HG03045 (cell line): ENCODE results near the gene SINHCAF.

ENCODE experiments used
- ATAC-seq: cut with Tn5 transposase; IDR thresholded peaks from one replicate; pipeline ENCODE4 v1.9.1; 2021; ENCODE audit warnings: mild to moderate bottlenecking, moderate library complexity; ENCODE audit not compliant: unreplicated experiment

The SINHCAF gene

GRCh38 chr12:31234955-31235867 lies 90.7 kb downstream of the SINHCAF start:
- no peak for ATAC-seq

GRCh38 chr12:31234053-31234840 lies 91.7 kb downstream of the SINHCAF start:
- no peak for ATAC-seq

- ATAC-seq, result no peak
These were observed 92.8 kb downstream of the SINHCAF start for GRCh38 chr12:31233061-31233730.

- ATAC-seq, result no peak
These were observed 93.5 kb downstream of the SINHCAF start for GRCh38 chr12:31232361-31232965.

- ATAC-seq, result no peak
These were observed 94.2 kb downstream of the SINHCAF start for GRCh38 chr12:31231611-31232360.
